DOHH2 (cell line): Measurements from ENCODE around the gene CCND2.

Source experiments
- CTCF ChIP-seq: fragments of 200-600 bp; sonication (generic); IDR thresholded peaks from one replicate; pipeline ENCODE4 v1.5.1; 2014; ENCODE audit warnings: antibody characterized with exemption, mild to moderate bottlenecking, low read depth, low read length; ENCODE audit not compliant: poor library complexity, severe bottlenecking
- EZH2phosphoT487 ChIP-seq: fragments of 200-600 bp; sonication (generic); IDR thresholded peaks from 2 replicates; pipeline ENCODE4 v1.6.1; 2017; ENCODE audit warnings: borderline replicate concordance, mild to moderate bottlenecking, antibody characterized with exemption, low read length, moderate library complexity, mixed read lengths

GRCh38 chr12:4270016-4270830 is 3.3 kb upstream of the CCND2 start:
- TF ChIP-seq CTCF (no peak), EZH2phosphoT487 (peak; percentile 44; the same call in 1 of the 2 replicates)
